Activated CD4-positive, CD25-positive, alpha-beta regulatory T cell treated with anti-CD3 and anti-CD28 coated beads, Interleukin-2, amount 50 U/mL, for 72 hours (primary cell): ENCODE data around the gene LETM1.
A peak's percentile ranks its signal among the peaks of the same experiment; 100 is the strongest.

Experiments
- DNase-seq: peaks from one replicate; pipeline ENCODE4 v3.0.0; 2021

The LETM1 gene

GRCh38 chr4:1856071-1856942 is at the start of gene LETM1:
Gene LETM1, minus strand, starts transcription at chr4:1856156. Its CDS starts 206 bp downstream, at chr4:1855950.
- DNase-seq, result peak; percentile 91

GRCh38 chr4:1904042-1904441 is 48.1 kb upstream of the LETM1 start:
- DNase-seq, result no peak

GRCh38 chr4:1903035-1903434 is 47.1 kb upstream of the LETM1 start:
- DNase-seq, result no peak

- no peak for DNase-seq
Observed at GRCh38 chr4:1902243-1902642, 46.3 kb upstream of the LETM1 start.

- DNase-seq, result no peak
Observed at GRCh38 chr4:1901127-1901526, 45.2 kb upstream of the LETM1 start.

GRCh38 chr4:1900624-1901023 is 44.7 kb upstream of the LETM1 start:
- DNase-seq, result no peak

GRCh38 chr4:1900087-1900433 is 44.1 kb upstream of the LETM1 start:
- DNase-seq, result no peak

- DNase-seq, result peak; percentile 68
Observed at GRCh38 chr4:1899149-1900086, 43.5 kb upstream of the LETM1 start.

- no peak for DNase-seq
Observed at GRCh38 chr4:1898681-1899080, 42.7 kb upstream of the LETM1 start.

GRCh38 chr4:1898007-1898406 is 42.1 kb upstream of the LETM1 start:
- no peak for DNase-seq

- no peak for DNase-seq
Observed at GRCh38 chr4:1896658-1896991, 40.7 kb upstream of the LETM1 start.

GRCh38 chr4:1895971-1896657 is 40.2 kb upstream of the LETM1 start:
- DNase-seq, result no peak

GRCh38 chr4:1890979-1891570 is 35.1 kb upstream of the LETM1 start:
- no peak for DNase-seq

GRCh38 chr4:1887052-1887451 is 31.1 kb upstream of the LETM1 start:
- no peak for DNase-seq

- no peak for DNase-seq
Observed at GRCh38 chr4:1885414-1885813, 29.5 kb upstream of the LETM1 start.

- no peak for DNase-seq
Observed at GRCh38 chr4:1883583-1883982, 27.6 kb upstream of the LETM1 start.

GRCh38 chr4:1882850-1883271 is 26.9 kb upstream of the LETM1 start:
- no peak for DNase-seq

- no peak for DNase-seq
Observed at GRCh38 chr4:1880332-1880731, 24.4 kb upstream of the LETM1 start.

GRCh38 chr4:1879485-1879884 is 23.5 kb upstream of the LETM1 start:
- DNase-seq, result no peak

- DNase-seq, result no peak
Observed at GRCh38 chr4:1874201-1874600, 18.2 kb upstream of the LETM1 start.

GRCh38 chr4:1873776-1874175 is 17.8 kb upstream of the LETM1 start:
- no peak for DNase-seq

- no peak for DNase-seq
Observed at GRCh38 chr4:1873291-1873690, 17.3 kb upstream of the LETM1 start.

GRCh38 chr4:1872870-1873269 is 16.9 kb upstream of the LETM1 start:
- no peak for DNase-seq
